K562 (cell line): Measurements from ENCODE around the gene SMIM3. TPM values are rescaled to one million over a fixed set of nuclear protein-coding genes. Genes with fewer than 3 reads are reported as not detected.

Experiments
- ARID1B ChIP-seq: fragments of 450-650 bp; IDR thresholded peaks from 2 replicates; pipeline ENCODE4 v1.6.1; 2016; ENCODE audit warnings: antibody characterized with exemption, mild to moderate bottlenecking, inconsistent platforms
- CREB3 ChIP-seq: fragments of 450-650 bp; conservative IDR thresholded peaks from 2 replicates; pipeline ENCODE4 v1.6.1; 2016; ENCODE audit warnings: missing genetic modification characterization, low read depth, mild to moderate bottlenecking, missing compliant biosample characterization, moderate library complexity
- CREB3L1 ChIP-seq: fragments of 450-650 bp; IDR thresholded peaks from 2 replicates; pipeline ENCODE4 v1.6.1; 2014; ENCODE audit warnings: low read depth, mild to moderate bottlenecking, moderate library complexity, borderline replicate concordance
- CTCF ChIP-seq, 3 experiments: IDR thresholded peaks in 2 of 3; conservative IDR thresholded peaks in 1 of 3; 2 replicates each; pipeline ENCODE4 v1.5.1; 2011 to 2012; ENCODE audit warnings: low read length in 3 of 3, mild to moderate bottlenecking in 3 of 3, control low read depth in 2 of 3, improper control_type of control experiment in 1 of 3, inconsistent platforms in 1 of 3, low read depth in 1 of 3, mixed read lengths in 1 of 3, moderate library complexity in 1 of 3; ENCODE audit not compliant: insufficient read depth in 2 of 3
- DPF2 ChIP-seq: fragments of 450-650 bp; IDR thresholded peaks from 2 replicates; pipeline ENCODE4 v1.6.1; 2016
- HDAC3 ChIP-seq: fragments of 450-650 bp; IDR thresholded peaks from 2 replicates; pipeline ENCODE4 v1.6.1; 2018; ENCODE audit warnings: borderline replicate concordance, mild to moderate bottlenecking, moderate library complexity; ENCODE audit not compliant: partially characterized antibody
- NFIX ChIP-seq: fragments of 250-450 bp; sonication (Bioruptor Pico); IDR thresholded peaks from 2 replicates; pipeline ENCODE4 v1.4.0; 2020; ENCODE audit warnings: low read depth, mild to moderate bottlenecking, moderate library complexity
- RBBP5 ChIP-seq: fragments of 200-600 bp; sonication (generic); IDR thresholded peaks from 2 replicates; pipeline ENCODE4 v1.6.1; 2012; ENCODE audit warnings: borderline replicate concordance, mild to moderate bottlenecking, low read length, control low read depth, inconsistent platforms; ENCODE audit not compliant: insufficient read depth, poor library complexity, severe bottlenecking
- TFAP4 ChIP-seq: sonication (generic); formaldehyde crosslinking; IDR thresholded peaks from 2 replicates; pipeline ENCODE4 v1.8.0; 2022; ENCODE audit warnings: missing genetic modification reagents, mild to moderate bottlenecking, moderate library complexity, borderline replicate concordance
- TGIF2 ChIP-seq: sonication (generic); formaldehyde crosslinking; IDR thresholded peaks from 2 replicates; pipeline ENCODE4 v1.8.1; 2022; ENCODE audit warnings: mild to moderate bottlenecking, missing genetic modification reagents, moderate library complexity
- USF1 ChIP-seq: sonication (generic); formaldehyde crosslinking; IDR thresholded peaks from 2 replicates; pipeline ENCODE4 v1.9.0; 2022; ENCODE audit warnings: mild to moderate bottlenecking, missing genetic modification reagents
- ZBTB49 ChIP-seq: sonication (generic); formaldehyde crosslinking; IDR thresholded peaks from 2 replicates; pipeline ENCODE4 v1.8.0; 2022; ENCODE audit warnings: missing genetic modification reagents, mild to moderate bottlenecking, borderline replicate concordance
- ZNF146 ChIP-seq: IDR thresholded peaks from one replicate; pipeline ENCODE4 v1.6.1; 2018; ENCODE audit warnings: missing compliant biosample characterization; ENCODE audit not compliant: unreplicated experiment
- ZNF212 ChIP-seq: fragments of 450-650 bp; formaldehyde crosslinking; IDR thresholded peaks from 2 replicates; pipeline ENCODE4 v1.4.0; 2020; ENCODE audit warnings: mild to moderate bottlenecking
- ZNF395 ChIP-seq: fragments of 200-800 bp; sonication (Bioruptor generic); IDR thresholded peaks from 2 replicates; pipeline ENCODE4 v1.6.1; 2017; ENCODE audit warnings: missing genetic modification characterization, missing compliant biosample characterization
- polyA plus RNA-seq, 8 experiments: library from polyadenylated mRNA; depleted of rRNA in 4 of 8; stranded (reverse) in 5 of 8; unstranded in 3 of 8; fragments of >200 nt; fragmentation: Nextera tagmentation in 2 of 8; fragmentation: Illumina TruSeq in 1 of 8; extraction: Ambion mirVana in 2 of 8; extraction: Trizol in 1 of 8; gene quantifications; 2 replicates each; pipeline versions ENCODE4 v1.2.1 to v1.2.3, GENCODE V29; 2011 to 2014; ENCODE audit warnings: inconsistent platforms in 1 of 8, missing spikeins in 1 of 8
- total RNA-seq, 7 experiments: library from RNA; depleted of rRNA in 6 of 7; stranded (reverse); fragments of >200 nt in 6 of 7; fragmentation: Illumina TruSeq in 2 of 7; extraction: Trizol in 2 of 7; gene quantifications; 2 replicates each; pipeline versions ENCODE4 v1.2.1 to v1.2.3, GENCODE V29; 2011 to 2021; ENCODE audit warnings: low replicate concordance in 1 of 7

The SMIM3 gene
- total and polyA plus RNA-seq, 9 of the 15 experiments (the other 6 are each of a cell fraction or from before 2014, with no cell fraction given): 4.1 to 27.7 (median 13.6) TPM

GRCh38 chr5:150734579-150735384, 43.8 kb upstream of the SMIM3 start (continued):
- TF ChIP-seq ZNF395 (CRISPR knock-in tag): no peak
- TF ChIP-seq TFAP4: peak; percentile 50; the same call in 1 of the 2 replicates
- TF ChIP-seq DPF2: peak; percentile 28; the same call in 1 of the 2 replicates
- peak; percentile 29 for TF ChIP-seq USF1
- no peak for TF ChIP-seq TGIF2 (CRISPR knock-in tag)
- TF ChIP-seq ARID1B: peak; percentile 26; the same call in 1 of the 2 replicates
- no peak for TF ChIP-seq HDAC3
- no peak for TF ChIP-seq NFIX (CRISPR knock-in tag)
- TF ChIP-seq CREB3L1: no peak
- no peak for TF ChIP-seq ZNF146
- TF ChIP-seq ZNF212 (CRISPR knock-in tag): no peak
- peak; percentile 40 to 49 (median 41); a peak in 5 of 6 replicates for TF ChIP-seq CTCF (IDR thresholded peaks at IDR 0.05 in 2 of 3, conservative IDR thresholded peaks at IDR 0.05 in 1 of 3; ENCODE audit: insufficient read depth in 2 of 3, low read depth in 1 of 3, low read length in 3 of 3)
- TF ChIP-seq RBBP5: peak; percentile 29
- TF ChIP-seq ZBTB49 (CRISPR knock-in tag): no peak
- TF ChIP-seq CREB3 (tag): no peak
